Lower leg skin (tissue), 3 donors: ENCODE measurements around the gene LIX1.

Source experiments
- CTCF ChIP-seq, 3 donors: fragments of 450-650 bp; IDR thresholded peaks; one replicate each; pipeline ENCODE4 v1.5.1; 2016; ENCODE audit warnings: antibody characterized with exemption in 3 of 3, mild to moderate bottlenecking in 3 of 3, moderate library complexity in 2 of 3
- POLR2A ChIP-seq, 2 donors: fragments of 450-650 bp; IDR thresholded peaks; one replicate each; pipeline ENCODE4 v1.6.1; 2016 to 2017; ENCODE audit warnings: antibody characterized with exemption in 2 of 2, mild to moderate bottlenecking in 1 of 2, moderate library complexity in 1 of 2

- no peak for TF ChIP-seq CTCF (IDR thresholded peaks at IDR 0.05)
- TF ChIP-seq POLR2A (IDR thresholded peaks at IDR 0.05), result no peak
These were observed 71.3 kb downstream of the LIX1 start for GRCh38 chr5:97071101-97071500.
